ENCODE results near the gene SAMD7.

SAMD7 gene

GRCh38 chr3:169911272-169911671 lies at the start of gene SAMD7:
Gene SAMD7 (plus strand): TSS chr3:169911572. CDS start chr3:169919499, 7,927 bp downstream.
- DNase-seq (ENCODE audit: low spot score) = no peak

DNA sequence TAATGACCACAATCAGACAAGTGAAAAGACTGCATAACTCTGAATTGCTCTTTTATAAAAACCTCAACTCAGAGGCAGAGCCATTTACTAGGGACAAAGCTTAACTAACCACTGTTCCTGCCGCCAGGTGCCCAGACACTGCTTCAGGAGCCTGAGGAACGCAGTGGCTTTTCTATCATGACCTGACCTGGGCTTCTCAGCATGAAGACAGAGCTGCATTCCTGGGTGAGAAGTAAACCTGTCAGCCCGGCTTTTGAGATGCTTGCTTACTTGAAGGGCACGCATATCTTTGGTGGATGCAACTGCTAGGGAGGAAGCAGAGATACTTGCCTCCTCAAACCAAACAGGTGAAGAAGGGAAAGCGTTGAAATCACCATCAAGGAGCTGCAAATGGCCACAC lies 49.5 kb upstream of the SAMD7 start:
- no peak for DNase-seq (ENCODE audit: low spot score)

DNA sequence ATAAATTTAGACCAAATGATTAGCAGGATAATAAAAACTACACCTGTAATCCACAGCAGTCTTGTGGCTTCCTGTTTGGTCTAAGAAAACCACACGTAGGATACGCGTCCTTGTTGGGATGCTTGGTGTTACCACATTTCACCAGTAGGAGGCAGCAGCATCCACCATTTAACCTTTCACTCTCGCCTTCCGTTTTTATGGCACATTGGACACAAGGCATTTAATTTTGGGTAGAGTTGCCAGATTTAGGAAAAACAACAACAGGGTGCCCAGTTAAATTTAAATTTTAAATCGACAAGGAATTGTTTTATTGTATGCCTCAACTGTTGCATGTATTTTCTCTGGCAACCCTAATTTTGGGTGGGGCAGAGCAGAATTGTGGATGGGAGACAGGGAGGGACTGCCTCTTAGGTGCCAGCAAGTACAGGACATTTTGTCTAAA lies 47.9 kb upstream of the SAMD7 start:
- peak; percentile 63 for DNase-seq (ENCODE audit: low spot score)

- DNase-seq (ENCODE audit: low spot score) = no peak
These were observed 47.1 kb upstream of the SAMD7 start for GRCh38 chr3:169864270-169864669.

- no peak for DNase-seq (ENCODE audit: low spot score)
These were observed 46.1 kb upstream of the SAMD7 start for GRCh38 chr3:169865176-169865767.

GRCh38 chr3:169867584-169868210 lies 43.7 kb upstream of the SAMD7 start:
- DNase-seq (ENCODE audit: low spot score) = no peak

GRCh38 chr3:169868369-169868768 lies 43.0 kb upstream of the SAMD7 start:
- no peak for DNase-seq (ENCODE audit: low spot score)

GRCh38 chr3:169869484-169870220 lies 41.7 kb upstream of the SAMD7 start, which contains the start of gene LRRC31:
Gene LRRC31 (minus strand): TSS chr3:169869935. CDS start chr3:169869807, 128 bp downstream.
- DNase-seq (ENCODE audit: low spot score) = peak; percentile 43

DNA sequence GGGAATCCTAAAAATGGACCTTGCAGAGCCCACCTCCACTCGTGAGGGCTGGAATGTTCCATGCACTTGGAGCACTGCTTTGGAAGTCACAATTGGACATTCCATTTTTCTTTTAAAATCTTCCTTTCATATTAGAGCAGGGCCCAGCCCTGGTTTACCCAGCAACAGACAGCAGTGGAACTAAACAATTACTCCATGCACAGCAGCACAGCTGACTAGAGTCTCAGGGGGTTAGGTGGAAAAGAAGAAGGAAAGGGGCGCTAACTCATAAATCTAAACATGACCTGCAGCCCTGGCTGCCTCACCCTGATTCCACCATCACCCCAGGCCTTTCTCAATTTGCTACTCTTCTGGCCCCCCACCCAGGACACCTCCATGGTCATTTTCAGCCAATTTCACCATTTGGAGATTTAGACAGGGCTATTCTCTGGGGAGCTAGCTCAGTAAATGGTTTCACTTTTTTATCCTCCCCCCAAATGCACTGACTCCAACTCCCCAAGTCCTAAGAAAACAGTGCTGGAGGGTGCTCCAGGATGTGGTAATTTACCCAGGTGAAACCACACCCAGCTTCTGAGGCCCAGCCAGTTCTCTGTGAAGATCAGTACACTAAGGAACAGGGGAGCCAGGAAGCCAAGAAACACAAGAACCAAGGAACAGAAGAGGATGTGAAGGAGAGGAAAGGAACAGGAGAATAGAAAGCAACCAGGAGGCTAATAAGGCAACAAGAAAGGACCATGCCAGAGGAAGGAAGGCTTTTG lies 40.1 kb upstream of the SAMD7 start:
- DNase-seq (ENCODE audit: low spot score) = no peak

- no peak for DNase-seq (ENCODE audit: low spot score)
These were observed 32.3 kb upstream of the SAMD7 start for GRCh38 chr3:169879013-169879557.

- DNase-seq (ENCODE audit: low spot score) = no peak
These were observed 31.4 kb upstream of the SAMD7 start for GRCh38 chr3:169879845-169880575.

DNA sequence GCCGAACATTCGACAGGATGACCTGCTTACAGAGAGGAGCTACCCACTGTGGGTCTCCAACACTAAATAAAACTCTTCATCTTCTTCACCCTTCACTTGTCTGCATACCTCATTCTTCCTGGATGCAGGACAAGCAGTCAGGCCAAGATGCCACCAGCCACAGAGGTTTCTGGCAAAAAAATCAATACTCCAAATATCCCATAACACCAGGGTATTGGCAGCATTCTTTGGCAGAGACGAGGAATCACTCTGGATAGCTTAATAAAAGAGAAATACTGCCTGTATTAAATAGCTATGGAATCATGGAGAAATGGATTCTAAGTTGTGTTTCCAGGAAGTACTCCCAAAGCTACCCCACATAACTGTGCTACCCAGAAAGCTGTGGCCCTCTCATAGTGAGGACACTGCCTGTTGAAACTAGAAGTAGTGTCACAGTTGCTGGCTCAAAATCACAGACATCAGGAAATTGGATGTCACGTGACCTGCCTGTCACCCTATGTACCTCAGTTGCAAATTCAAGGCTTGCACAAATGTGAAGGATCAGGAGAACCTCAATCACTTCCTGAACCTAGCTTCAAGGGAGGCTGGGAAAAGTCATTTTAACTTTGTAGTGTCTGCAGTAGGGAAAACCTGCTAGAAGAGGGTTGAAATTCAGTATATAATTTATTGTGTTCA lies 30.7 kb upstream of the SAMD7 start:
- no peak for DNase-seq (ENCODE audit: low spot score)

GRCh38 chr3:169886671-169887070 lies 24.7 kb upstream of the SAMD7 start:
- DNase-seq (ENCODE audit: low spot score) = no peak

DNA sequence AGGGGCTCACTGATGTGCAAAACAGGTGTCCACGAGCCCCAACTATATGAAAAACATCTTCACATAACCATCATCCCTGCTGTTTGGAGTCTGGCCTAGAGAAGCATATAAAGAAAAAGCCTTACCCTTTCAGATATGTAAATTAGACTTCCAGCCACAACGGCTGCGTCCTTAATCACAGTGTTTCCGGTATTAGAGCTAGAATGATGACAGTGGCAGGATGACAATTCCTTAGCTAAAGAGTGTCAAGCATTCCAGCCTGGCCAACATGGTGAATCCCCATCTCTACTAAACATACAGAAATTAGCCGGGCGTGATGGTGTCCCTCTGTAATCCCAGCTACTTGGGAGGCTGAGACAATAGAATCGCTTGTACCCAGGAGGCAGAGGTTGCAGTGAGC lies 19.5 kb upstream of the SAMD7 start:
- no peak for DNase-seq (ENCODE audit: low spot score)

DNA sequence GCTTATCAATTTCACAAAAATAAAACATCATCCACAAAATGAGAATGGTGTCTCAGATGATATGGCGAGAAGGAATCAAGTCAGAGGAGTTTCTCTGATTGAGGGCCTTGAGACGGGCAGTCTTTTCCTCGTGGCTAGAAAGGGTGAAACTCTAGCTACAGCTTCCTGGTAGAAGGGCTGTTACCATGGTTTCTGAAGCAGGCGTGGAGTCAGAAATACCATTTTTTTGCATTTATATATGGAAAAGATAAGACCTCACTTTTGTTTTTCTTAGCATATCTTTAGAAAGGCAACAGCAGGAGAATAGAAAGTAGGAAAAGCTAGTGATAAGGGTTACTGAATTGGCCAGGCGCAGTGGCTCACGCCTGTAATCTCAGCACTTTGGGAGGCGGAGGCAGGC lies 17.3 kb upstream of the SAMD7 start:
- DNase-seq (ENCODE audit: low spot score) = no peak

GRCh38 chr3:169895072-169895471 lies 16.3 kb upstream of the SAMD7 start:
- no peak for DNase-seq (ENCODE audit: low spot score)

GRCh38 chr3:169897284-169897683 lies 14.1 kb upstream of the SAMD7 start:
- no peak for DNase-seq (ENCODE audit: low spot score)

- no peak for DNase-seq (ENCODE audit: low spot score)
These were observed 9.9 kb upstream of the SAMD7 start for GRCh38 chr3:169901453-169901852.

DNA sequence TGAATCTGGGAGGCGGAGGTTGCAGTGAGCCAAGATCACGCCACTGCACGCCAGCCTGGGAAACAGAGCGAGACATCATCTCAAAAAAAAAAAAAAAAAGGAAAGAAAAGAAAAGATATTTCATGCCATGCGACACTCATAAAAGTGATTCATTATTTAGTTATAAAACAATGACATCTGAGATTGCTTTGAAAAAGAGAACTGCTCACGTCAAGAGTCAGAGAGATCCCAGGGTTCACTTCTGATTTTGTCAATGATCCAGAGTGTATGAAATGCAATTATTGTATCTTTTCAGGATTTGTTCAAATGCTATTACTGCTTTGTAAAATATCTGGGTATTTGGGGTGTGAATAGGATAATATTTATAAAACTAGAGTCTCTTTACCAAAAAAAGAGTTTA lies 6.0 kb upstream of the SAMD7 start:
- no peak for DNase-seq (ENCODE audit: low spot score)

GRCh38 chr3:169907476-169907875 lies 3.9 kb upstream of the SAMD7 start:
- no peak for DNase-seq (ENCODE audit: low spot score)

DNA sequence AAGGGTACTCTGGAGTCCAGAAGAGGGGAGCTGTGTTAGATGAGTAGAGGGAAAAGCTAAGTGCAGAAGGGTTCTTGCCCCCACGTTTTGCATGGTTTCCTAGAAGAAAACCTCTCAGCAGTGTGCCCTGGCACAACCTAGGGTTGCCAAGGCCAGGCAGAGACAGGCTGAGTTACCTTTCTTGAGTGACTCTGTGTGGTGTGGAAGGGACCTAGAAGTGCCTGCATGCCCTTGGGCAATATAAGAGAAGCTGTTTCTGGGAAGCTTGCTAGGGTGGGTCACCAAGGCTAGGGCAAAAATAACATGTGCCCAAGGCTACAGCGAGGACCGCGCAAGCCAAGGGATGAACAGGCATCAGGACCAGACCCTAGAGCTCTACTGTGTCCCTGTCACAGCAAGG lies 3.4 kb upstream of the SAMD7 start:
- no peak for DNase-seq (ENCODE audit: low spot score)

Data from LoVo (cell line).